GM12892 (cell line): ENCODE results near the gene MYO18A.

Experiments used
- POLR2A ChIP-seq: IDR thresholded peaks from 2 replicates; pipeline ENCODE4 v1.6.1; 2011; ENCODE audit warnings: low read depth, low read length, control low read depth
- POLR2AphosphoS5 ChIP-seq: IDR thresholded peaks from 2 replicates; pipeline ENCODE4 v1.6.1; 2011; ENCODE audit warnings: low read depth, low read length, control low read depth
- TAF1 ChIP-seq: IDR thresholded peaks from 2 replicates; pipeline ENCODE4 v1.6.1; 2011; ENCODE audit warnings: low read depth, mild to moderate bottlenecking, control low read depth, low read length, borderline replicate concordance

- TF ChIP-seq POLR2AphosphoS5, result no peak
- no peak for TF ChIP-seq POLR2A
- no peak for TF ChIP-seq TAF1
These were observed 122.8 kb downstream of the MYO18A start for GRCh38 chr17:29057361-29057760.
